ENCODE measurements around the gene IRF8.
A peak's percentile ranks its signal among the peaks of the same experiment; 100 is the strongest.

IRF8 gene

DNA sequence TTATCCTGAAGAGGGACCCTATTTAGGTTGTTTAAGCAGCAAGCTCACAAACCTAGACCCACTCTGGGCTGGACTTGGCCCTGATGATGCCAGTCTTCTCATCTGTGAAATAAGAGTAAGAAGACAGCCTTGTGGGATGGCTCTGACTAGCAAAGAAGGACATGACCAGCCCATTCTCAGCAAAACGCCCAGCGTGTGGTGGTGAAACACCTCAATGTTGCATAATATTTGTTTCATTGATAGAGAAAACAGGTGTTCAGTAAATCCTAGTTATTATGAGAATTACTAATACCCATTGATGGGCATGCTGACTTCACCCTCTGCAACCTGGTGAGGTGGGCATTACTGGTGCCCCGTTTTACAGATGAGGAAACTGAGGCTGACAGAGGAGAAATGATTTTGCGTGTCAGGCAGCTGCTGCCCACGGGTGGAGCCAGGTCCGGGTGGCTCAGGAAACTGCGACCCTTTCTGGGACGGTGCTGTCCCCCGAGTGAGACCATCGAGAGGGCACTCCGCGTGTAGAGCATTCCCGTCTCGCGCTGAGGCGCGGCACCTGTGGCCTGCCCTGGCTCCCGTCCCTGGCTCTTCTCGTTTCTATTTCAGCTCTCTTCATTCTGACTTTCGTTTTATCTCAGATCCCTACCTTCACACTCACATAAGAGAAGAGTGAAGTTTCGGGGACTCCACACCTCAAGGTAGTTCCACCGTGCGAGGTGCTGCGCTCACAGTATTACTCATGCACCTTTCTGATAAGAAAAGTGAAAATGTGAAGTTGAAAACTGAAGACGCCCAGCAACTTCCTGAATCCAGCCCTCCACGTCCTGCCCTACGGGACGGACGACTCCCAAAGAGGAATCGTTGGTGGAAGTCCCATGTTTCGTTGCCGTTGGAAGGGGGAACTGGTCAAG is 48.5 kb downstream of the IRF8 start:
- CTCF ChIA-PET: no interaction called here
- WGBS (ENCODE audit: insufficient coverage): 58% methylated on average over 26 of the region's 32 CpGs
- peak in 2 of 3 donors; percentile 19 to 33 for DNase-seq
- Histone ChIP-seq H3K36me3 (ENCODE audit: control insufficient read depth in 4 of 4, insufficient read depth in 4 of 4, low read length in 3 of 4) (no peaks in the 10 kb centered on the region), H3K9me3 (ENCODE audit: control extremely low read depth in 1 of 5, control insufficient read depth in 4 of 5, insufficient read depth in 2 of 5, low read depth in 1 of 5, low read length in 4 of 5) (no peaks in the 10 kb centered on the region), H3K4me3 (ENCODE audit: control insufficient read depth in 1 of 7, extremely low read depth in 1 of 7, insufficient read depth in 4 of 7, low read depth in 2 of 7, low read length in 6 of 7) (no peak overlapping the region), H3K4me1 (ENCODE audit: control extremely low read depth in 1 of 4, control insufficient read depth in 4 of 4, insufficient read depth in 4 of 4, low read length in 3 of 4) (peaks cover 0 to 27% (median 15%) of the 10 kb centered on the region in 4 experiments), H3K27me3 (replicated peaks in 2 of 5; ENCODE audit: control insufficient read depth in 4 of 5, insufficient read depth in 5 of 5, low read length in 4 of 5) (peaks cover 0 to 57% (median 3%) of the 10 kb centered on the region in 5 experiments), H3K27ac (ENCODE audit: insufficient read depth in 1 of 2, low read depth in 1 of 2, low read length in 2 of 2, poor library complexity in 1 of 2, severe bottlenecking in 2 of 2) (no peak overlapping the region)
- POLR2A ChIA-PET: interaction anchor here (0.7 kb wide), 1 partner anchor 12 kb away, joined by 4 read pairs; no protein-coding TSS in a partner anchor

DNA sequence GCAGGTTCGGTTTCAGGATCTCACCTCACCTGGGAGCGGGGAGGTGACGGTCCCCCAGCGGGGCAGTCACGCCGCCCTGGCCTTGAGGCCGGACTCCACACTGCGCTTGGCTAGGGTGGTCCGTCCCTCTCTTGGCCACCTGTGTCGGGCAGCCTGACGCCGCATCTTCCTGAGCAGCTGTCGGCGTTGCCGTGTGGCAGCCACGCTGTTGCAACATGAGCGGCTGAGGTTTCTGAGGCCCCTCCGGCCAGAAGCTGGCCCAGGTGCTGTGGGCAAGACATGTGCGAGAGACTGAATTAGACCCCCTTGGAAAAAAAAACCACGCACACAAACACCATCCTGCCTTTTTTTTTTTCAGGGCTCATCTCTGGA is 49.2 kb downstream of the IRF8 start:
- peaks cover 0 to 27% (median 15%) of the 10 kb centered on the region in 4 experiments for H3K4me1 ChIP-seq (ENCODE audit: control extremely low read depth in 1 of 4, control insufficient read depth in 4 of 4, insufficient read depth in 4 of 4, low read length in 3 of 4)
- CTCF ChIA-PET: no interaction called here

DNA sequence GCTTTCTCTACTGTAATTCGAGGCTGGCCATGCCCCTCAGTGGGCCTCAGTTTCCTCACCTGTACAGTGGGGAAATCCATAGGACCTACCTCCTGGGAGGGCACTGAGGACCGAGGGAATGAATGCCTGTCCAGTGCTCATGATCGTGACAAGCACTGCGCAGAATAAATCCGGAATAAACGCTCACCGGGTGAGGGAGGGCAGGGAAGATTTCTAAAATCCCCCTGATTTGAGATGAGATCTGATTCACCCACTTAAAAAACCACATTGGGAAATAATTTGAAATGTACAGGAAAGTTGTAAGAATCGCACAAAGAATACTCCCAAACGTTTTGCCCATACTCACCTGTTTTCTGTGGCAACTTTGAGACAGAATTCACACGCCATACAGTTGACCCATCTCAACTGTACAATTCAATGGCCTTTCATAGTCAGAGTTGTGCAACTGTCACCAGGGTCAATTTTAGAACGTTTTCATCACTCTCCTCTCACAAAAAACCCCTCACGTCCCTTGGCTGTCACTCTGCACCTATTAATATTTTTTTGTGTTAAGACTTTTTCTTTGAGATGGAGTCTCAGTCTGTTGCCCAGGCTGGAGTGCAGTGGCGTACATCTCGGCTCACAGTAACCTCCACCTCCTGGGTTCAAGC is 49.8 kb downstream of the IRF8 start:
- Histone ChIP-seq H3K27me3 (replicated peaks in 2 of 5; ENCODE audit: control insufficient read depth in 4 of 5, insufficient read depth in 5 of 5, low read length in 4 of 5) (peaks cover 0 to 56% (median 3%) of the 10 kb centered on the region in 5 experiments), H3K36me3 (ENCODE audit: control insufficient read depth in 4 of 4, insufficient read depth in 4 of 4, low read length in 3 of 4) (no peaks in the 10 kb centered on the region), H3K9me3 (ENCODE audit: control extremely low read depth in 1 of 5, control insufficient read depth in 4 of 5, insufficient read depth in 2 of 5, low read depth in 1 of 5, low read length in 4 of 5) (no peaks in the 10 kb centered on the region), H3K4me3 (ENCODE audit: control insufficient read depth in 1 of 7, extremely low read depth in 1 of 7, insufficient read depth in 4 of 7, low read depth in 2 of 7, low read length in 6 of 7) (no peak overlapping the region), H3K4me1 (ENCODE audit: control extremely low read depth in 1 of 4, control insufficient read depth in 4 of 4, insufficient read depth in 4 of 4, low read length in 3 of 4) (peaks cover 0 to 27% (median 15%) of the 10 kb centered on the region in 4 experiments), H3K27ac (ENCODE audit: insufficient read depth in 1 of 2, low read depth in 1 of 2, low read length in 2 of 2, poor library complexity in 1 of 2, severe bottlenecking in 2 of 2) (no peak overlapping the region)
- ChIA-PET CTCF (no interaction called here), POLR2A (no interaction called here)
- 96% methylated on average over 11 of the region's 14 CpGs for WGBS (ENCODE audit: insufficient coverage)
- no peak for DNase-seq

More for the DNA sequence above, 49.2 kb downstream of the IRF8 start:
- Histone ChIP-seq H3K27ac (ENCODE audit: insufficient read depth in 1 of 2, low read depth in 1 of 2, low read length in 2 of 2, poor library complexity in 1 of 2, severe bottlenecking in 2 of 2) (no peak overlapping the region), H3K4me3 (ENCODE audit: control insufficient read depth in 1 of 7, extremely low read depth in 1 of 7, insufficient read depth in 4 of 7, low read depth in 2 of 7, low read length in 6 of 7) (no peak overlapping the region), H3K27me3 (replicated peaks in 2 of 5; ENCODE audit: control insufficient read depth in 4 of 5, insufficient read depth in 5 of 5, low read length in 4 of 5) (peaks cover 0 to 57% (median 3%) of the 10 kb centered on the region in 5 experiments), H3K36me3 (ENCODE audit: control insufficient read depth in 4 of 4, insufficient read depth in 4 of 4, low read length in 3 of 4) (no peaks in the 10 kb centered on the region), H3K9me3 (ENCODE audit: control extremely low read depth in 1 of 5, control insufficient read depth in 4 of 5, insufficient read depth in 2 of 5, low read depth in 1 of 5, low read length in 4 of 5) (no peaks in the 10 kb centered on the region)
- POLR2A ChIA-PET: interaction anchor here (0.7 kb wide), 1 partner anchor 13 kb away, joined by 4 read pairs; no protein-coding TSS in a partner anchor
- 86% methylated on average over 20 of the region's 20 CpGs for WGBS (ENCODE audit: insufficient coverage)
- peak in 1 of 3 donors; percentile 23 for DNase-seq

DNA sequence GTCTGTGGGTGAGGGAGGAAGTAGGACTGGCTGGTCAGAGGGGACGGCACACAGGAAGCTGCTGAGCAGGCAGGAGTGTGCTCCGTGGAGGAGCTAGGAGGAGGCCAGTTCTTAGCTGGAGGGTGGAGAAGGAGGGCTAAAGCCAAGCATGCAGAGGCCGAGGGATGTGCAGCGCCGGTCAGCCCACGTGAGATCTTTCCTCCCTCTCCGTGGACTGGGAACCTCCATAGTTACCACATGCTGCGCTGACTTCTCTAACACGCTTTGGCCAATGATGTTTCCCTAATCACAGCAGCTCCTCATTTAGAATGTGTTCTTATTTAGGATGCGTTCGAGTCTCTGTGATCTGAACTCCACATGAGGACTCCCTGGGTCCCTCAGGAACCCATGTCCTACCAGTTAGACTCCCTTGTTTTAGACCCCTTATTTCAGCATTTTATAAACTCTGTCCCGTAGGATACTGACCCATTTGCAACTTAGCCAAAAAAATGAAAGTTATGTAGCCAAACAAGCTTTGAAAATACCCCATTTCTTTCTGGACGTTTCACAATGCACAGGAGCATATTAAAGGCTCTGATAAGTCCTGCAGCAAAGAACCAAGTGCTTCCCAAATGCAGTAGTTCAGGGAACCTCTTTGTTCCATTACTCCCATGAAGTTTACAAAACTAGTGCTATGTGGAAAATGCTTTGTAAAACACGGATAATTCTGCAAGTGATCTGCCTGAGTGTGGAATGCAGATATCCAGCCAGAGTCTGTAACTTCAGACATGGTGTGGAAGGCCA is 51.4 kb downstream of the IRF8 start:
- no peak overlapping the region for H3K4me3 ChIP-seq (ENCODE audit: control insufficient read depth in 1 of 7, extremely low read depth in 1 of 7, insufficient read depth in 4 of 7, low read depth in 2 of 7, low read length in 6 of 7)
- 52% methylated on average over 13 of the region's 14 CpGs for WGBS (ENCODE audit: insufficient coverage)
- no peaks in the 10 kb centered on the region for H3K9me3 ChIP-seq (ENCODE audit: control extremely low read depth in 1 of 5, control insufficient read depth in 4 of 5, insufficient read depth in 2 of 5, low read depth in 1 of 5, low read length in 4 of 5)
- CTCF ChIA-PET: interaction anchor here (1.0 to 1.3 kb wide), 3 partner anchors 17 to 126 kb away, joined by 3 read pairs; no protein-coding TSS in a partner anchor
- POLR2A ChIA-PET: no interaction called here
- DNase-seq: no peak
- peaks cover 0 to 46% (median 3%) of the 10 kb centered on the region in 5 experiments for H3K27me3 ChIP-seq (replicated peaks in 2 of 5; ENCODE audit: control insufficient read depth in 4 of 5, insufficient read depth in 5 of 5, low read length in 4 of 5)
- H3K27ac ChIP-seq (ENCODE audit: insufficient read depth in 1 of 2, low read depth in 1 of 2, low read length in 2 of 2, poor library complexity in 1 of 2, severe bottlenecking in 2 of 2): no peak overlapping the region
- peaks cover 0 to 21% (median 13%) of the 10 kb centered on the region in 4 experiments for H3K4me1 ChIP-seq (ENCODE audit: control extremely low read depth in 1 of 4, control insufficient read depth in 4 of 4, insufficient read depth in 4 of 4, low read length in 3 of 4)
- no peaks in the 10 kb centered on the region for H3K36me3 ChIP-seq (ENCODE audit: control insufficient read depth in 4 of 4, insufficient read depth in 4 of 4, low read length in 3 of 4)

- Histone ChIP-seq H3K4me3 (ENCODE audit: control insufficient read depth in 1 of 7, extremely low read depth in 1 of 7, insufficient read depth in 4 of 7, low read depth in 2 of 7, low read length in 6 of 7) (no peak overlapping the region), H3K27ac (ENCODE audit: insufficient read depth in 1 of 2, low read depth in 1 of 2, low read length in 2 of 2, poor library complexity in 1 of 2, severe bottlenecking in 2 of 2) (no peak overlapping the region), H3K36me3 (ENCODE audit: control insufficient read depth in 4 of 4, insufficient read depth in 4 of 4, low read length in 3 of 4) (no peaks in the 10 kb centered on the region), H3K27me3 (replicated peaks in 2 of 5; ENCODE audit: control insufficient read depth in 4 of 5, insufficient read depth in 5 of 5, low read length in 4 of 5) (peaks cover 0 to 33% (median 3%) of the 10 kb centered on the region in 5 experiments), H3K4me1 (ENCODE audit: control extremely low read depth in 1 of 4, control insufficient read depth in 4 of 4, insufficient read depth in 4 of 4, low read length in 3 of 4) (peaks cover 0 to 18% (median 11%) of the 10 kb centered on the region in 4 experiments), H3K9me3 (ENCODE audit: control extremely low read depth in 1 of 5, control insufficient read depth in 4 of 5, insufficient read depth in 2 of 5, low read depth in 1 of 5, low read length in 4 of 5) (no peaks in the 10 kb centered on the region)
- ChIA-PET POLR2A (no interaction called here), CTCF (no interaction called here)
- no peak for DNase-seq
- 96% methylated on average over 12 of the region's 12 CpGs for WGBS (ENCODE audit: insufficient coverage)
Observed at GRCh38 chr16:85952197-85952596, 53.2 kb downstream of the IRF8 start.

DNA sequence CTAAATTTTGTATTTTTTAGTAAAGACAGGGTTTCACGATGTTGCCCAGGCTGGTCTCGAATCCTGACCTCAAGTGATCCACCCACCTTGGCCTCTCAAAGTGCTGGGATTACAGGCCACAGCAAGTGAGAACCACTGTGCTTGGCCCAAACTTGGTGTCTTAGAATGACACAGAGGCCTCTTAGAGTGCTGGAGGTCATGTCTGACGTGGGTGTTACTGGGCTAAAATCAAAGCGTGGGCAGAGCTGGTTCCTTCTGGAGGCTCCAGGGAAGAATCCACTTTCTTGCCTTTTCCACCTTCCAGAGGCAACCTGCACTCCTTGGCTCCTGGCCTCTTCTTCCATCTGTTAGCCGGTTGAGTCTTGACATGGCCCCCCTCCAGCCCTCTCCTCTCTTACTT is 53.8 kb downstream of the IRF8 start:
- Histone ChIP-seq H3K27ac (ENCODE audit: insufficient read depth in 1 of 2, low read depth in 1 of 2, low read length in 2 of 2, poor library complexity in 1 of 2, severe bottlenecking in 2 of 2) (no peak overlapping the region), H3K9me3 (ENCODE audit: control extremely low read depth in 1 of 5, control insufficient read depth in 4 of 5, insufficient read depth in 2 of 5, low read depth in 1 of 5, low read length in 4 of 5) (no peaks in the 10 kb centered on the region), H3K36me3 (ENCODE audit: control insufficient read depth in 4 of 4, insufficient read depth in 4 of 4, low read length in 3 of 4) (no peaks in the 10 kb centered on the region), H3K4me1 (ENCODE audit: control extremely low read depth in 1 of 4, control insufficient read depth in 4 of 4, insufficient read depth in 4 of 4, low read length in 3 of 4) (peaks cover 0 to 12% (median 7%) of the 10 kb centered on the region in 4 experiments), H3K4me3 (ENCODE audit: control insufficient read depth in 1 of 7, extremely low read depth in 1 of 7, insufficient read depth in 4 of 7, low read depth in 2 of 7, low read length in 6 of 7) (no peak overlapping the region), H3K27me3 (replicated peaks in 2 of 5; ENCODE audit: control insufficient read depth in 4 of 5, insufficient read depth in 5 of 5, low read length in 4 of 5) (peaks cover 0 to 27% (median 3%) of the 10 kb centered on the region in 5 experiments)
- DNase-seq: no peak
- ChIA-PET CTCF (no interaction called here), POLR2A (no interaction called here)
- 100% methylated on average over 5 of the region's 5 CpGs for WGBS (ENCODE audit: insufficient coverage)

All from common myeloid progenitor, CD34-positive (primary cell).